HepG2 (cell line): Measurements from ENCODE around the gene PRPSAP1. TPM values are rescaled to one million over a fixed set of nuclear protein-coding genes. Genes with fewer than 3 reads are reported as not detected.
A peak's percentile ranks its signal among the peaks of the same experiment; 100 is the strongest.

Source experiments
- ATF7-NPFF ChIP-seq: sonication (generic); formaldehyde crosslinking; IDR thresholded peaks from 2 replicates; pipeline ENCODE4 v1.8.1; 2023; ENCODE audit warnings: mild to moderate bottlenecking, low read depth, missing genetic modification reagents, moderate library complexity
- FOXK2 ChIP-seq: fragments of 450-650 bp; IDR thresholded peaks from 2 replicates; pipeline ENCODE4 v1.6.1; 2016
- GLI4 ChIP-seq: sonication (generic); formaldehyde crosslinking; IDR thresholded peaks from 2 replicates; pipeline ENCODE4 v1.5.1; 2020; ENCODE audit warnings: missing genetic modification reagents, mild to moderate bottlenecking, moderate library complexity, borderline replicate concordance
- HNRNPH1 ChIP-seq: fragments of 200-400 bp; formaldehyde crosslinking; optimal IDR thresholded peaks from 2 replicates; pipeline ENCODE3; 2017; ENCODE audit warnings: mild to moderate bottlenecking, low read depth, low read length
- KDM3A ChIP-seq: IDR thresholded peaks from 2 replicates; pipeline ENCODE4 v1.6.1; 2018; ENCODE audit warnings: low read depth, missing compliant biosample characterization
- ONECUT2 ChIP-seq: sonication (generic); formaldehyde crosslinking; IDR thresholded peaks from 2 replicates; pipeline ENCODE4 v1.4.0; 2020; ENCODE audit warnings: missing genetic modification reagents
- PATZ1 ChIP-seq: sonication (generic); formaldehyde crosslinking; IDR thresholded peaks from 2 replicates; pipeline ENCODE4 v1.4.0; 2020; ENCODE audit warnings: missing genetic modification reagents
- POLR2AphosphoS2 ChIP-seq: IDR thresholded peaks from 2 replicates; pipeline ENCODE4 v1.6.1; 2011; ENCODE audit warnings: low read depth, low read length, improper control_type of control experiment
- ZNF225 ChIP-seq: sonication (generic); formaldehyde crosslinking; IDR thresholded peaks from 2 replicates; pipeline ENCODE4 v1.4.0; 2020; ENCODE audit warnings: mild to moderate bottlenecking, missing genetic modification reagents
- ZNF234 ChIP-seq: sonication (generic); formaldehyde crosslinking; conservative IDR thresholded peaks from 2 replicates; pipeline ENCODE4 v1.5.1; 2020; ENCODE audit warnings: mild to moderate bottlenecking, missing genetic modification reagents
- ZNF274 ChIP-seq: sonication (generic); formaldehyde crosslinking; IDR thresholded peaks from 2 replicates; pipeline ENCODE4 v1.5.1; 2020; ENCODE audit warnings: mild to moderate bottlenecking, missing genetic modification reagents
- ZNF441 ChIP-seq: sonication (generic); formaldehyde crosslinking; IDR thresholded peaks from 2 replicates; pipeline ENCODE4 v1.7.0; 2021; ENCODE audit warnings: missing genetic modification reagents, borderline replicate concordance
- ZNF703 ChIP-seq: sonication (generic); formaldehyde crosslinking; IDR thresholded peaks from 2 replicates; pipeline ENCODE4 v1.5.1; 2020; ENCODE audit warnings: missing genetic modification reagents, mild to moderate bottlenecking, moderate library complexity, borderline replicate concordance
- ZNF740 ChIP-seq: sonication (generic); formaldehyde crosslinking; IDR thresholded peaks from 2 replicates; pipeline ENCODE4 v1.4.0; 2020; ENCODE audit warnings: missing genetic modification reagents
- ZNF788 ChIP-seq: sonication (generic); formaldehyde crosslinking; IDR thresholded peaks from 2 replicates; pipeline ENCODE4 v1.5.0; 2020; ENCODE audit warnings: mild to moderate bottlenecking, missing genetic modification reagents, borderline replicate concordance
- polyA plus RNA-seq, 8 experiments: library from polyadenylated mRNA; depleted of rRNA in 3 of 8; stranded (reverse) in 7 of 8; unstranded in 1 of 8; fragments of >200 nt; fragmentation: Illumina TruSeq in 4 of 8; extraction: Trizol in 4 of 8; gene quantifications; 2 replicates each; pipeline versions ENCODE4 v1.2.1 to v1.2.3, GENCODE V29; 2011 to 2016; ENCODE audit warnings: low read depth in 4 of 8, missing spikeins in 1 of 8, mixed read lengths in 1 of 8; ENCODE audit not compliant: insufficient read depth in 1 of 8
- total RNA-seq, 5 experiments: library from RNA; depleted of rRNA; stranded (reverse); fragments of >200 nt; fragmentation: Illumina TruSeq; extraction: Trizol; gene quantifications; 2 replicates each; pipeline ENCODE4 v1.2.3, GENCODE V29; 2016; ENCODE audit warnings: low read depth in 1 of 5
- TF ChIP-seq, protein P1 (sequence below): IDR thresholded peaks from 2 replicates; pipeline ENCODE4 v1.6.1; 2012; ENCODE audit warnings: low read length, improper control_type of control experiment
- TF ChIP-seq, protein P2 (sequence below): sonication (generic); formaldehyde crosslinking; IDR thresholded peaks from 2 replicates; pipeline ENCODE4; 2020; ENCODE audit warnings: missing genetic modification reagents, mild to moderate bottlenecking, borderline replicate concordance
- TF ChIP-seq, protein P3 (sequence below): sonication (generic); formaldehyde crosslinking; IDR thresholded peaks from 2 replicates; pipeline ENCODE4 v1.4.0; 2020; ENCODE audit warnings: mild to moderate bottlenecking, missing genetic modification reagents, borderline replicate concordance

PRPSAP1 gene
- total and polyA plus RNA-seq, 2 of the 13 experiments (the other 11 are each of a cell fraction or from before 2014, with no cell fraction given) = 91.1 to 314 TPM

- TF ChIP-seq, protein P1, sequence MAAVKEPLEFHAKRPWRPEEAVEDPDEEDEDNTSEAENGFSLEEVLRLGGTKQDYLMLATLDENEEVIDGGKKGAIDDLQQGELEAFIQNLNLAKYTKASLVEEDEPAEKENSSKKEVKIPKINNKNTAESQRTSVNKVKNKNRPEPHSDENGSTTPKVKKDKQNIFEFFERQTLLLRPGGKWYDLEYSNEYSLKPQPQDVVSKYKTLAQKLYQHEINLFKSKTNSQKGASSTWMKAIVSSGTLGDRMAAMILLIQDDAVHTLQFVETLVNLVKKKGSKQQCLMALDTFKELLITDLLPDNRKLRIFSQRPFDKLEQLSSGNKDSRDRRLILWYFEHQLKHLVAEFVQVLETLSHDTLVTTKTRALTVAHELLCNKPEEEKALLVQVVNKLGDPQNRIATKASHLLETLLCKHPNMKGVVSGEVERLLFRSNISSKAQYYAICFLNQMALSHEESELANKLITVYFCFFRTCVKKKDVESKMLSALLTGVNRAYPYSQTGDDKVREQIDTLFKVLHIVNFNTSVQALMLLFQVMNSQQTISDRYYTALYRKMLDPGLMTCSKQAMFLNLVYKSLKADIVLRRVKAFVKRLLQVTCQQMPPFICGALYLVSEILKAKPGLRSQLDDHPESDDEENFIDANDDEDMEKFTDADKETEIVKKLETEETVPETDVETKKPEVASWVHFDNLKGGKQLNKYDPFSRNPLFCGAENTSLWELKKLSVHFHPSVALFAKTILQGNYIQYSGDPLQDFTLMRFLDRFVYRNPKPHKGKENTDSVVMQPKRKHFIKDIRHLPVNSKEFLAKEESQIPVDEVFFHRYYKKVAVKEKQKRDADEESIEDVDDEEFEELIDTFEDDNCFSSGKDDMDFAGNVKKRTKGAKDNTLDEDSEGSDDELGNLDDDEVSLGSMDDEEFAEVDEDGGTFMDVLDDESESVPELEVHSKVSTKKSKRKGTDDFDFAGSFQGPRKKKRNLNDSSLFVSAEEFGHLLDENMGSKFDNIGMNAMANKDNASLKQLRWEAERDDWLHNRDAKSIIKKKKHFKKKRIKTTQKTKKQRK = no peak
- TF ChIP-seq, protein P2, sequence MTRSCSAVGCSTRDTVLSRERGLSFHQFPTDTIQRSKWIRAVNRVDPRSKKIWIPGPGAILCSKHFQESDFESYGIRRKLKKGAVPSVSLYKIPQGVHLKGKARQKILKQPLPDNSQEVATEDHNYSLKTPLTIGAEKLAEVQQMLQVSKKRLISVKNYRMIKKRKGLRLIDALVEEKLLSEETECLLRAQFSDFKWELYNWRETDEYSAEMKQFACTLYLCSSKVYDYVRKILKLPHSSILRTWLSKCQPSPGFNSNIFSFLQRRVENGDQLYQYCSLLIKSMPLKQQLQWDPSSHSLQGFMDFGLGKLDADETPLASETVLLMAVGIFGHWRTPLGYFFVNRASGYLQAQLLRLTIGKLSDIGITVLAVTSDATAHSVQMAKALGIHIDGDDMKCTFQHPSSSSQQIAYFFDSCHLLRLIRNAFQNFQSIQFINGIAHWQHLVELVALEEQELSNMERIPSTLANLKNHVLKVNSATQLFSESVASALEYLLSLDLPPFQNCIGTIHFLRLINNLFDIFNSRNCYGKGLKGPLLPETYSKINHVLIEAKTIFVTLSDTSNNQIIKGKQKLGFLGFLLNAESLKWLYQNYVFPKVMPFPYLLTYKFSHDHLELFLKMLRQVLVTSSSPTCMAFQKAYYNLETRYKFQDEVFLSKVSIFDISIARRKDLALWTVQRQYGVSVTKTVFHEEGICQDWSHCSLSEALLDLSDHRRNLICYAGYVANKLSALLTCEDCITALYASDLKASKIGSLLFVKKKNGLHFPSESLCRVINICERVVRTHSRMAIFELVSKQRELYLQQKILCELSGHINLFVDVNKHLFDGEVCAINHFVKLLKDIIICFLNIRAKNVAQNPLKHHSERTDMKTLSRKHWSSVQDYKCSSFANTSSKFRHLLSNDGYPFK (CRISPR knock-in tag) = no peak
- TF ChIP-seq HNRNPH1 = no peak
- TF ChIP-seq, protein P3, sequence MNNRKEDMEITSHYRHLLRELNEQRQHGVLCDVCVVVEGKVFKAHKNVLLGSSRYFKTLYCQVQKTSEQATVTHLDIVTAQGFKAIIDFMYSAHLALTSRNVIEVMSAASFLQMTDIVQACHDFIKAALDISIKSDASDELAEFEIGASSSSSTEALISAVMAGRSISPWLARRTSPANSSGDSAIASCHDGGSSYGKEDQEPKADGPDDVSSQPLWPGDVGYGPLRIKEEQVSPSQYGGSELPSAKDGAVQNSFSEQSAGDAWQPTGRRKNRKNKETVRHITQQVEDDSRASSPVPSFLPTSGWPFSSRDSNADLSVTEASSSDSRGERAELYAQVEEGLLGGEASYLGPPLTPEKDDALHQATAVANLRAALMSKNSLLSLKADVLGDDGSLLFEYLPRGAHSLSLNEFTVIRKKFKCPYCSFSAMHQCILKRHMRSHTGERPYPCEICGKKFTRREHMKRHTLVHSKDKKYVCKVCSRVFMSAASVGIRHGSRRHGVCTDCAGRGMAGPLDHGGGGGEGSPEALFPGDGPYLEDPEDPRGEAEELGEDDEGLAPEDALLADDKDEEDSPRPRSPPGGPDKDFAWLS (CRISPR knock-in tag) = no peak
- TF ChIP-seq FOXK2 = no peak
- no peak for TF ChIP-seq ZNF703
- TF ChIP-seq PATZ1 (CRISPR knock-in tag) = peak; percentile 100
- TF ChIP-seq GLI4 (CRISPR knock-in tag) = 0 out of 2 replicates have a peak, but pooled peaks have one; percentile 44
- TF ChIP-seq KDM3A (CRISPR knock-in tag) = no peak
- TF ChIP-seq ZNF225 (CRISPR knock-in tag) = no peak
- TF ChIP-seq ZNF740 = peak; percentile 98
- no peak for TF ChIP-seq ZNF788 (CRISPR knock-in tag)
- no peak for TF ChIP-seq ZNF441 (CRISPR knock-in tag)
- TF ChIP-seq POLR2AphosphoS2 = no peak
- 0 out of 2 replicates have a peak, but pooled peaks have one; percentile 41 for TF ChIP-seq ATF7-NPFF (CRISPR knock-in tag)
- TF ChIP-seq ZNF234 (CRISPR knock-in tag) = no peak
- peak; percentile 25; the same call in 1 of the 2 replicates for TF ChIP-seq ZNF274 (CRISPR knock-in tag)
- no peak for TF ChIP-seq ONECUT2
These were observed 35.5 kb upstream of the PRPSAP1 start (continued) for GRCh38 chr17:76388966-76389888.
